ENCODE measurements around the gene LHFPL2.
"Not testable (repeated sequence)": the region's sequence is repeated elsewhere in the genome, so short reads cannot be mapped to it uniquely, and the experiment has no call there.

The LHFPL2 gene

DNA sequence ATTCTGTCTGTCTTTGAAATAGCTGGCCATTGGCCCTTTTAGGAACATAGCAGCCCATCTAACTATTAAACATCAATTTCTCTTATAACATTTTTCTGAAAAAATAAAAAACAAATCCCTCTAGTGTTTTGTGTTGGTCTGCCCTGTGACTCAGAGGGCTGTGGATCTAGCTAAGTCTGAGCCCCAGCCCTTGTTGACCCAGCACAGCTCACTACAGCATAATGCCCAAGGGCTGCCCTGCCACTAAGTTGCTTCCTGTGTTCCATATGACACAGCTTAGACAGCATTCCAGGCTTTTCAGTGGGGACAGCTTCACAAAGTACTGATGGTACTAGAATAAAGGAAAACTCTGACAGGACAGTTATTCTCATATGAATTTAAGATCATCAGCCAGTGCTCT, 152.2 kb downstream of the LHFPL2 start:
- DNase-seq, result no peak

DNA sequence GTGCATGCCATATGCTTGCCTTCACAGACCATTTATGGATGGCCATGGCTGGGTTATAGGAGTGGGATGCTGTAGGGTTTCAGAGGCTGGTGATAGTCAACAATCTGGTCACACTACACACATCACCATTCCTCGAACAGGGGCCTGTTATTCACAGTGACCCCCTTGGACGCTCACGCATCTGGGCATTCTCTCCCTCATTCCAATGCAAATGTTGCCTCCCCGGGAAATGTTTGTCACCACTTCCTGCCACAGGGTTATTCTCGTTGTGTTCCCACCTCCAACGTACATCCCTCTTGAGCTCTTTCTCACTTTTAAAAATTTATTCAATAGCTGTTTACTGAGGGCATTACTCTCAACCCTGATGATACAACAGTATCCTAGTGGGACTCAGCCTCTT, 152.8 kb downstream of the LHFPL2 start:
- no peak for DNase-seq

GRCh38 chr5:78492650-78493049, 155.9 kb downstream of the LHFPL2 start:
- no peak for DNase-seq

GRCh38 chr5:78492224-78492623, 156.3 kb downstream of the LHFPL2 start:
- no peak for DNase-seq

DNA sequence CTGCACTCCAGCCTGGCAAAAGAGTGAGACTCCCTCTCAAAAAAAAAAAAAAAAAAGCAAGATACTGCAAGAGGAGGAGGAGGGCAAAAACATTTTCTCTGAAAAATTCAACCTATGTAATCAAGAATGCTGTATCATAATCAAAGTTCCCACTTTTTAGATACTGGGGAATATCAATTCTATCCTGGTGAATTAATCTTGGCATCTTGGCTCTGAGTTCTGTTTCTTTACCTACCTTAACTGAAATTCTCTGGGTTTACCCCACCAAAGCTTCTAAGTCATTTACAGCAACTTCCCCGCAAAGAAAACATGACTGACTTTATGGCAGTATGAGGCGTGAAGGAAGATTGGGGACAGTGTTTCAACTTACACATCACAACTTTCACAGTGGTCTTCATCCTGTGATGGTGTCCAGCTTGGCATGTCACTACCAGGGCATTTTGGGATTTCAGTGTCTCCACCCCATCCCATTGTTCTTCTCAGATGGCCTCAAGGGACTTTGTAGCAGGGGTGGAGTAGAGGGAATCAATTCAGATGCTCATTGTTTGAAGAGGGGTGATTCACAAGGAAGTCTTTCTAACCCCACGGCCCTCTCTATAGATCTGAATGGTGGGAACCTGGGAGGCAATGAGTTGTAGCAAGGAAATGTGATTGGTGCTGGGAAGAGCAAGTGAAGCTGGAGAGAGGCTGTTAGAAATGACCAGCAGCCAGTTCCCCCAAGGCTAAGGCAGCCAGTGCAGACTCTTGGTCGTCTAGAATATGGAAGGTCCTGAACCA, 157.7 kb downstream of the LHFPL2 start:
- DNase-seq, result no peak

DNA sequence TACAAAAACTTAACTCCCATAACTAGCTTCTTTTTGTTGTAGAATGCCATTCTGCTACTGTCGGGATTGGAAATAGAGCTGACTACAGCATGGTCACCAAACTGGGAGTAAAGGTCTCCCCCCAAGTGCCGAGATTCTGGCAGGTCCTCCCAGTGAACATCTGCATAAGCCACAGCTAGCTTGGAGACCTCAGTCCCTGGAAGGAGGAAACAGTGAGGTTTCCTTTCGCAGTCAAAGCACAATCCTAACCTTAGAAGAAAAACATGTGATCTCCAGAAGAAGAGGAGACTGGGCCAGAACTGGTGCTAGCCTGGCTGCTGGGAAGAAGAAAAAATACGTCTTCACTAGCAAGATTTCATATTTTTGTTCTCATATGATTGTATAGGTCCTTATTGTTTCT, 160.7 kb downstream of the LHFPL2 start:
- no peak for DNase-seq

- no peak for DNase-seq
Observed at GRCh38 chr5:78486218-78486617, 162.4 kb downstream of the LHFPL2 start.

DNA sequence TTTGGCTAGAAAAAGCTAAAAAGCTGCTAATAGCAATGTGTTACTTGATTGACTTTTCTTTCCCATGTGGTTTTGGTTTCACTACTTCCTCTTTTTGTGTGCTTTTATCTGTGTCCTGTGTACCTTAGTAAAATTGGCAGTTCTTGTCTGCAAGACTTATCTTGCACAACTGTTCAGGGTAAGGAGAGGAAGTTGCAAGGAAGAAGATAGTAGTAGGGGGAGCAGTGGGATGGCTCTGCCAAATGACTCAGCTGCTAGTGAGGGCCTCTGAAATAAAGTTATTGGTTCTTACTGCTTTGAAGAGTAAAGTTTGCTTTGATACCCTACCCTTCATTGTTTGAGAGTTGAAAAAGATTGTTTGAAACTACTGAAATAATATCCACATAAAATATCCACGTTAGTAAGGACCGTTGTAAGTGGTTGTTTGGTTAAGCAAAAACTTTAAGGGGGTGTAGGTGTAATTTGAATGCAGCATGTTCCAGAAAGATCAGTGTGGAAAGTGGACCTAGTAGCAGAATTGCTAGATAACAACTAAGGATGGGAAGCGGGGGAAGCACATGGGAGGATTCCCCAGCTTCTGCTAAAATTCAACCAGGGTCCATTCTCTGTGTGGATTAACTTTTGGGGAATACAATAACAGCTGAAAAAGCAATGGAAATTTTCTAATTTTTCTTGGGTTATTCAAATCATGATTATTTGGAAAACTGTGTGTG, 164.6 kb downstream of the LHFPL2 start:
- no peak for DNase-seq

DNA sequence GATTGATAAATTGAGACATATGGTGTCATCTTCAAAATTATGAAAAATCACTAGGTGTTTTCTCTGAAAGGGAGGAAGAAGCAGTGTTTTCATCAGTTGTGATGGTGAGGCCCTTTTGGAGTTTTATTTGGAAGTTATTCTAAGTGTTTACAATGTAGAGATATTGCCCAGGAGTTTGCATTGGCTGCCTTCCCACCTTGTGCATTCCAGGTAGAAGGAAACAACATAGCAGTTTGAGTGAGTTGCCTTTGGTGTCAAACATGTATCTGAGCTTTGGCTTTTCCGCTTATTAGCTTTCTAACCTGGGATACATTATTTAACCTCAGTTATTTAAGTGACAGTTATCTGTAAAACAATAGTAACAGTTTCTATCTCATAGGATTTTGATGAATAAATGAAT, 165.6 kb downstream of the LHFPL2 start:
- DNase-seq, result no peak

DNA sequence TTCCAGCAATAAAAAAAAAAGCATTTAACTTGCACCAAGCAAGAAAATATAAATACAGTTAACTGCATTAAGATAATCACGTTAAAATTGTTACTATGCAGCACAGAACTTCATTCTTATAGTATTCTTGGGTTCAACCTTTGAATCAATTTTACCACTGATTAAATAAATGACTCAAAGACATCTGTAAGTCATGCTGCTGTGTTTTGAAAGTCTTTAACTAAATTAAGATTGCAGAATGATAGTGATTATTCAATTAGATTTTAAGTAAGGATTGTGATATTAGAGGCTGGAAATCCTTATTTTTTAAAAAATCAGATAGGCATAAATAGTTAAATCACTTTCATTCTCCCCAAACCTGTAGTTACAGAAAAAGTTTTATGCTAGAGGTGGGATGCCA, 171.8 kb downstream of the LHFPL2 start:
- no peak for DNase-seq

GRCh38 chr5:78475370-78475769, 173.2 kb downstream of the LHFPL2 start:
- DNase-seq, result no peak

GRCh38 chr5:78473751-78474150, 174.8 kb downstream of the LHFPL2 start:
- no peak for DNase-seq

GRCh38 chr5:78472469-78473106, 176.0 kb downstream of the LHFPL2 start:
- DNase-seq, result no peak

DNA sequence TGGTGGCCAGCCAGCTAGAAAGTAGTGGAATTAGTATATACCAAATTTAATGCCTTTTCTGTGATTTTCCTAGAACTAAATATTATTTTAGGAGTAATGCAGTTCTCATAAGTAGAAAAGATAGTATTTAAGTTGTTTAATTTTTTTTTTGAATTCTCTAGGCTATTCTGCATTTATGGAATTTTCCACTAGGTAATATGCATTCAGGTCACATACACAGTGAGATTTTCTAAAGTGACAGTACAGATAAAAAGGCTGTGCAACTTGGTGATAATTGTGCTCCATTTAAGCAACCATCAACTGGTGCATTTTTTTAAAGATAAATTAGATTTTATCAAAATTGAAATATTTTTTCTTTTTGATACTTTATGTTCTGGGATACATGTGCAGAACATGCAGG, 176.7 kb downstream of the LHFPL2 start:
- DNase-seq, result no peak

DNA sequence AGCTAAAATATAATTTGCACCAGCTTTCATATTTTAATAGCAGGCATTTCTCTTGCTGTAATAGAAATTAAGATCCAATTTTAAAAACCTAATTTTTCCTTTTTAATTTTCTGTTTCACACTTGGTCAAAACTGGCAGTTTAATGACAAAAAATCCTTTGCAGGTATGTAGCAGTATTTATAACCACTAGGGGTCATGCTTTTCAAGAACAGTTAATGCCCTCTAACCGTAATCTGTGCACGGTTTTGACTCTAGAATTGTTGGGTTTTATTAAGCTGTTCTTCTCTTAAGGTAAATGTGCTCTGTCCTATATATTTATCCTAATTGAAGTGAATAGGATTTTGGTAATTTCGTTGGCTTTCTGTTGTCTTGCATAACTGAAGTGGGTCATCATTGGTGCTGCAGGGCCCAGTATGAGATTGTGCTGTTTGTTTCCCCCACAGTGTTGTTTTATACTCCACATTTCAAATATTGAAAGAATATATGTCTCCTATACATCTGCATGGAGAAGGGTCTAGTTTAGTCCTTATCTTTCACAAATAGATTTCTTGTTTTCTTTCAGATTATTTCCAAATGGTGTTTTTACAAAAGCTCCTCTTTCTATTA, 180.7 kb downstream of the LHFPL2 start:
- no peak for DNase-seq

DNA sequence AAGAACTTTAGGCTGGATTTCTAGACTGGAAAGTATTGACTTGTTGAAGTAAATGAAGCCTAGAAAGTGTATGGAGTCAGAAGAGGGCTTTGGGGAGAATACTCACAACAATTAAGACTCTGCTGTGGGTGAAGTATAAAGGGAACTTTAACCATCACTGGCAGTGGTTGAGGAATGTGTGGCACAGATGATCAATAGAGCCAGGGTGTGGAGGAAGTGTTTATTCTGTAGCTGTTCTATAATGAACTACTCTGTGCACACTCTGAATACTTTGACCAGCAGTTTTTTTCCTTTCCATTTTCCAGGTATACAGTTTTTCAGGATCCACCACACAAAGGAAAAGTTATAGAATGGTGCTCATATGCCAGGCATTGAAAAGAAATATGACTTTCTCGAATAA, 181.4 kb downstream of the LHFPL2 start:
- DNase-seq, result no peak

GRCh38 chr5:78458843-78459242, 189.7 kb downstream of the LHFPL2 start:
- DNase-seq, result no peak

DNA sequence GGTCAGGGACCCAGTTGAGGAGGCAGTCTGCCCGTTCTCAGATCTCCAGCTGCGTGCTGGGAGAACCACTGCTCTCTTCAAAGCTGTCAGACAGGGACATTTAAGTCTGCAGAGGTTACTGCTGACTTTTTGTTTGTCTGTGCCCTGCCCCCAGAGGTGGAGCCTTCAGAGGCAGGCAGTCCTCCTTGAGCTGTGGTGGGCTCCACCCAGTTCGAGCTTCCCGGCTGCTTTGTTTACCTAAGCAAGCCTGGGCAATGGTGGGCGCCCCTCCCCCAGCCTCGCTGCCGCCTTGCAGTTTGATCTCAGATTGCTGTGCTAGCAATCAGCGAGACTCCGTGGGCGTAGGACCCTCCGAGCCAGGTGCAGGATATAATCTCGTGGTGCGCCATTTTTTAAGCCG, 191.1 kb downstream of the LHFPL2 start:
- not testable (repeated sequence) for DNase-seq

DNA sequence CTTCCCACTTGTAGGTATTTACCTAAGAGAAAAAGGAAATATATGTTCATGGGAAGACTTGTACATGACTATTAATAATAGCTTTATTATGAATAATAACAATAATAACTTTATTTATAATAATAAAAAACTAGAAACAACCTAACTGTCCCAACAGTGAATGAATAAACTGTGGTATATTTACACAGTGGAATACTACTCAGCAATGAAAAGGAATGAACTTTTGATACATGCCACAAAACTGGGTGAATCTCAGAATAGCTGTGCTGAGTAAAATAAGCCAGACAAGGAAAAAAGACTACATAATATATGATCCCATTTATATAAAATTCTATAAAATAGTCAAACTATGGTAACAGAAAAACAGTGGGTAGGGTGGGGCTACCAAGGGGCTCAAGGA, 199.5 kb downstream of the LHFPL2 start:
- no peak for DNase-seq

DNA sequence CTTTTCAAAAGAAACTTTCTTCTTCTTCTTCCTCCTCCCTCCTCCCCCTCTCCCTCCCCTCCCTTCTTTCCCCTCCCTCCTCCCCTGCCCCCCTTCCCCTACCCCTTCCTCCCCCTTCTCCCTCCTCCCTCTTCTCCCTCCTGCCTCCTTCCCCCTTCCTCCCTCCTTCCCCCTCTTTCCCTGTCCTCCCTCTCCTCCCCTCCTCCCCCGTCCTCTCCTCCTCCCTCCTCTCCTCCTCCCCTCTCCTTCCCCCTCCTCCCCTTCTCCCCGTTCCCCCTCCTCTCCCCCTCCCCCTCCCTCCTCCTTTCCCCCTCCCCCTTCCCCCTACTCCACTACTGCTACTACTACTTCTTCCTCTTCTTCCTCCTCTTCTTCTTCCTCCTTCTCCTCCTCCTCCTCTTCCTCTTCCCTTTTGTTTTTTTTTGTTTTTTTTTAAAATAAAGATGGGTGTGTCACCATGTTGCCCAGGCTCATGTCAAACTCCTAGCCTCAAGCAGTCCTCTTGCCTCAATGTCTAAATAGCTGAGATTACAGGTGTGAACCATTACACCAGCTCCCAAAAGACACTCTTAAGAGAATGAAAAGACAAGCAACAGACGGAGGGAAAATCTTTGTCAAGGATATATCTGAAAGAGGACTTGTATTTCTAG, 200.7 kb downstream of the LHFPL2 start:
- DNase-seq, result no peak
